GM12878 (cell line): ENCODE data around the gene HNRNPH3. TPM values are rescaled to one million over a fixed set of nuclear protein-coding genes. Genes with fewer than 3 reads are reported as not detected.

ENCODE experiments used
- ATAC-seq: fragments of 200-7000 bp; cut with Tn5 transposase; 3 replicates; pipeline ENCODE4 v1.9.1; 2020; ENCODE audit warnings: mild to moderate bottlenecking, moderate library complexity
- BruUV-seq: library from RNA; stranded (reverse); fragments of 400-500 nt; replicated peaks from 2 replicates; lab custom pipeline; 2021; lab: Mats Ljungman, UMichigan
- CTCF ChIA-PET: fragments of 300-600 bp; sonication (Branson Sonifier 250); formaldehyde crosslinking; extraction: SDS; loops from one replicate; lab custom pipeline; 2021; ENCODE audit warnings: inconsistent platforms; lab: Yijun Ruan, JAX
- POLR2A ChIA-PET: fragments of 350-600 bp; formaldehyde crosslinking; extraction: SDS; loops from one replicate; lab custom pipeline; 2021; ENCODE audit warnings: inconsistent platforms; lab: Charles Lee
- RAD21 ChIA-PET: fragments of 300-600 bp; sonication (Branson Sonifier 250); formaldehyde crosslinking; loops from one replicate; lab custom pipeline; 2023; ENCODE audit warnings: antibody characterized with exemption; ENCODE audit not compliant: unreplicated experiment; lab: Charles Lee
- SMC1A ChIA-PET: fragments of 300-600 bp; sonication (Branson Sonifier 250); formaldehyde crosslinking; loops from one replicate; lab custom pipeline; 2023; ENCODE audit not compliant: unreplicated experiment, uncharacterized antibody; lab: Charles Lee
- DNase-seq: peaks from one replicate; pipeline ENCODE4 v3.0.0-alpha.2; 2011; ENCODE audit warnings: low read depth, low spot score
- FAIRE-seq: peaks from 3 replicates; lab custom pipeline; 2011; peaks lifted over from hg19 to GRCh38; lab: Jason Lieb, UNC
- H2AFZ ChIP-seq: 2 replicates; pipeline ENCODE4 v1.6.0; 2011; ENCODE audit warnings: low read depth, low read length, control low read depth; ENCODE audit not compliant: control insufficient read depth
- H3K27ac ChIP-seq: 2 replicates; pipeline ENCODE4 v1.5.1; 2011; ENCODE audit warnings: control low read depth; ENCODE audit not compliant: control insufficient read depth, insufficient read depth
- H3K27me3 ChIP-seq, 2 experiments: replicated peaks in 1 of 2; 2 replicates each; pipeline versions ENCODE4 v1.6.0 to v1.6.1; 2011; ENCODE audit warnings: low read length in 1 of 2; ENCODE audit not compliant: control insufficient read depth in 2 of 2, insufficient read depth in 2 of 2
- H3K36me3 ChIP-seq, 2 experiments: 2 replicates each; pipeline ENCODE4 v1.5.1; 2011; ENCODE audit warnings: low read length in 1 of 2; ENCODE audit not compliant: control insufficient read depth in 2 of 2, insufficient read depth in 2 of 2
- H3K4me1 ChIP-seq: 2 replicates; pipeline ENCODE4 v1.6.1; 2011; ENCODE audit warnings: mild to moderate bottlenecking, low read length, moderate library complexity, mixed read lengths; ENCODE audit not compliant: control insufficient read depth, insufficient read depth
- H3K4me2 ChIP-seq: 2 replicates; pipeline ENCODE4 v1.6.0; 2011; ENCODE audit warnings: control low read depth; ENCODE audit not compliant: control insufficient read depth, insufficient read depth
- H3K4me3 ChIP-seq: fragments of 200-600 bp; sonication (generic); 2 replicates; pipeline ENCODE4 v1.5.1; 2016
- H3K79me2 ChIP-seq: 2 replicates; pipeline ENCODE4 v1.6.0; 2011; ENCODE audit warnings: low read length; ENCODE audit not compliant: control insufficient read depth, insufficient read depth
- H3K9ac ChIP-seq: 2 replicates; pipeline ENCODE4 v1.8.0; 2011; ENCODE audit warnings: low read length, control low read depth, mixed read lengths; ENCODE audit not compliant: control insufficient read depth, insufficient read depth
- H3K9me3 ChIP-seq: replicated peaks from 3 replicates; pipeline ENCODE4 v1.5.1; 2011; ENCODE audit warnings: mild to moderate bottlenecking, low read length; ENCODE audit not compliant: control insufficient read depth, insufficient read depth
- H4K20me1 ChIP-seq: 2 replicates; pipeline ENCODE4 v1.6.0; 2011; ENCODE audit not compliant: control insufficient read depth, insufficient read depth
- ATF3 ChIP-seq: IDR thresholded peaks from 2 replicates; pipeline ENCODE4 v1.6.1; 2011; ENCODE audit warnings: low read depth, mild to moderate bottlenecking, low read length, moderate library complexity, borderline replicate concordance; ENCODE audit errors: extremely low read depth
- CBX5 ChIP-seq: sonication (generic); IDR thresholded peaks from 2 replicates; pipeline ENCODE4 v1.6.1; 2016; ENCODE audit warnings: low read depth, moderate library complexity, mild to moderate bottlenecking, inconsistent platforms
- CHD1 ChIP-seq: IDR thresholded peaks from 2 replicates; pipeline ENCODE4 v1.6.1; 2012; ENCODE audit warnings: low read depth, low read length, improper control_type of control experiment
- CREM ChIP-seq: IDR thresholded peaks from 2 replicates; pipeline ENCODE4 v1.6.1; 2014; ENCODE audit warnings: antibody characterized with exemption, low read depth
- CTCF ChIP-seq, 3 experiments: IDR thresholded peaks in 2 of 3; conservative IDR thresholded peaks in 1 of 3; 2 replicates each; pipeline ENCODE4 v1.5.1; 2011; ENCODE audit warnings: low read depth in 3 of 3, low read length in 3 of 3, mild to moderate bottlenecking in 3 of 3, control low read depth in 2 of 3, moderate library complexity in 2 of 3, inconsistent platforms in 1 of 3, mixed read lengths in 1 of 3; ENCODE audit not compliant: control insufficient read depth in 2 of 3, insufficient read depth in 1 of 3; ENCODE audit errors: extremely low read depth in 1 of 3
- E2F4 ChIP-seq: IDR thresholded peaks from 2 replicates; pipeline ENCODE4 v1.6.1; 2012; ENCODE audit warnings: low read depth, low read length, improper control_type of control experiment
- FOXK2 ChIP-seq: fragments of 450-650 bp; IDR thresholded peaks from 2 replicates; pipeline ENCODE4 v1.6.1; 2017; ENCODE audit warnings: mild to moderate bottlenecking, moderate library complexity
- FOXM1 ChIP-seq: IDR thresholded peaks from 2 replicates; pipeline ENCODE4 v1.6.1; 2012; ENCODE audit warnings: low read depth, mild to moderate bottlenecking, inconsistent platforms, low read length, moderate library complexity
- IKZF2 ChIP-seq, 2 experiments: fragments of 450-650 bp; IDR thresholded peaks; 2 replicates each; pipeline ENCODE4 v1.6.1; 2017; ENCODE audit warnings: mild to moderate bottlenecking in 2 of 2, moderate library complexity in 2 of 2
- IRF4 ChIP-seq: IDR thresholded peaks from 2 replicates; pipeline ENCODE4 v1.6.1; 2011; ENCODE audit warnings: low read depth, low read length
- NFIC ChIP-seq: IDR thresholded peaks from 2 replicates; pipeline ENCODE4 v1.6.1; 2012; ENCODE audit warnings: low read depth, mild to moderate bottlenecking, inconsistent platforms, low read length, moderate library complexity
- RAD21 ChIP-seq: IDR thresholded peaks from 2 replicates; pipeline ENCODE4 v1.6.1; 2011; ENCODE audit warnings: mild to moderate bottlenecking, low read depth, low read length, moderate library complexity; ENCODE audit not compliant: insufficient read depth
- RB1 ChIP-seq: fragments of 450-650 bp; formaldehyde crosslinking; IDR thresholded peaks from 2 replicates; pipeline ENCODE4 v1.6.1; 2017; ENCODE audit warnings: mild to moderate bottlenecking, borderline replicate concordance
- YBX1 ChIP-seq: fragments of 450-650 bp; IDR thresholded peaks from 2 replicates; pipeline ENCODE4 v1.6.1; 2016; ENCODE audit warnings: antibody characterized with exemption
- ZBTB40 ChIP-seq: fragments of 450-650 bp; IDR thresholded peaks from 2 replicates; pipeline ENCODE4 v1.6.1; 2016; ENCODE audit warnings: mild to moderate bottlenecking, moderate library complexity, borderline replicate concordance
- WGBS: methylation state at CpG from one replicate; pipeline ENCODE4 v1.1.6; 2016; ENCODE audit warnings: low lambda C conversion rate; ENCODE audit not compliant: insufficient replicate concordance, insufficient coverage; ENCODE audit errors: missing lambda C conversion rate; 5-methylcytosine and 5-hydroxymethylcytosine counted together
- in situ Hi-C: fragments of 300-500 bp; cut with MboI; formaldehyde crosslinking; loops from 9 replicates; pipeline ENCODE4 v1.14.3; 2018; ENCODE audit warnings: mixed read lengths
- intact Hi-C: fragments of 100-400 bp; cut with micrococcal nuclease; formaldehyde crosslinking; loops from one replicate; pipeline ENCODE4 v1.14.2; 2022; ENCODE audit not compliant: unreplicated experiment
- polyA plus RNA-seq, 11 experiments: library from polyadenylated mRNA; depleted of rRNA in 4 of 11; unstranded in 6 of 11; stranded (reverse) in 5 of 11; fragments of >200 nt; fragmentation: Nextera tagmentation in 4 of 11; fragmentation: Illumina TruSeq in 1 of 11; extraction: Ambion mirVana in 4 of 11; extraction: Trizol in 1 of 11; gene quantifications; 1 replicate in 1 of 11; 2 replicates in 10 of 11; pipeline versions ENCODE4 v1.2.1 to v1.2.3, GENCODE V29; 2011 to 2016; ENCODE audit warnings: inconsistent platforms in 2 of 11, missing spikeins in 2 of 11, low read depth in 1 of 11
- total RNA-seq, 4 experiments: library from RNA; depleted of rRNA in 3 of 4; stranded (reverse); fragments of >200 nt in 3 of 4; fragmentation: Illumina TruSeq in 1 of 4; extraction: Trizol in 1 of 4; gene quantifications; 2 replicates each; pipeline versions ENCODE4 v1.2.1 to v1.2.3, GENCODE V29; 2013 to 2021

Gene HNRNPH3
- total and polyA plus RNA-seq, 10 of the 15 experiments (the other 5 are each of a cell fraction or from before 2014, with no cell fraction given), result 20.1 to 292 (median 121) TPM

GRCh38 chr10:68330852-68331454, 911 bp upstream of the HNRNPH3 start:
- Histone ChIP-seq H3K4me3 (peak overlapping the region; percentile 78), H3K9me3 (no peaks in the 10 kb centered on the region), H3K79me2 (peaks cover 47% of the 10 kb centered on the region), H3K4me2 (peak overlapping the region; percentile 56), H2AFZ (peak overlapping the region; percentile 77), H4K20me1 (no peaks in the 10 kb centered on the region; the same call in 1 of the 2 replicates), H3K27ac (peak overlapping the region; percentile 99), H3K27me3 (no peaks in the 10 kb centered on the region), H3K4me1 (no peaks in the 10 kb centered on the region; the same call in 1 of the 2 replicates), H3K36me3 (no peaks in the 10 kb centered on the region), H3K9ac (peak overlapping the region; percentile 100)
- ChIA-PET SMC1A (interaction anchor here (0.6 to 2.7 kb wide), 4 partner anchors 9 to 49 kb away, joined by 3 to 11 read pairs (median 6); no protein-coding TSS in a partner anchor), CTCF (interaction anchor here (0.6 to 3.6 kb wide), 5 partner anchors 30 to 482 kb away, joined by 3 to 23 read pairs (median 3); no protein-coding TSS in a partner anchor), POLR2A (interaction anchor here (0.7 to 5.7 kb wide), 6 partner anchors 9 to 482 kb away, joined by 3 to 37 read pairs (median 4); no protein-coding TSS in a partner anchor), RAD21 (interaction anchor here (1.2 to 1.9 kb wide), 3 partner anchors 16 to 118 kb away, joined by 3 to 9 read pairs (median 3); no protein-coding TSS in a partner anchor)
- 33% methylated on average over 29 of the region's 29 CpGs for WGBS
- intact Hi-C loops, result loop anchor here (5.0 to 10.0 kb wide), 2 partner anchors 449 to 574 kb away; partner anchors contain the start of genes DDX50 and SIRT1
- DNase-seq, result no peak
- in situ Hi-C loops, result loop anchor here (5.0 kb wide), 1 partner anchor 444 kb away; no protein-coding TSS in a partner anchor
- BruUV-seq, result no TSS peak
- no peak for ATAC-seq
- FAIRE-seq, result no peak
- TF ChIP-seq E2F4 (peak; percentile 57; the same call in 1 of the 2 replicates), YBX1 (no peak), IRF4 (no peak), RB1 (no peak), FOXK2 (no peak), IKZF2 (IDR thresholded peaks at IDR 0.05) (no peak), CBX5 (no peak; the same call in 1 of the 2 replicates), RAD21 (no peak), ZBTB40 (peak; percentile 40; the same call in 1 of the 2 replicates), NFIC (0 out of 2 replicates have a peak, but pooled peaks have one; percentile 20), CREM (0 out of 2 replicates have a peak, but pooled peaks have one; percentile 10), CTCF (IDR thresholded peaks at IDR 0.05 in 2 of 3, conservative IDR thresholded peaks at IDR 0.05 in 1 of 3; ENCODE audit: control insufficient read depth in 2 of 3, extremely low read depth in 1 of 3, insufficient read depth in 1 of 3, low read depth in 3 of 3, low read length in 3 of 3) (no peak), FOXM1 (0 out of 2 replicates have a peak, but pooled peaks have one; percentile 18), ATF3 (no peak), CHD1 (no peak)
